H1 (cell line): ENCODE results near the gene GRIA4. TPM values are rescaled to one million over a fixed set of nuclear protein-coding genes. Genes with fewer than 3 reads are reported as not detected.

ENCODE experiments used
- CTCF ChIA-PET: fragments of 300-600 bp; sonication (Branson Sonifier 250); formaldehyde crosslinking; loops from one replicate; lab custom pipeline; 2021; ENCODE audit not compliant: partially characterized antibody; lab: Charles Lee
- POLR2A ChIA-PET: fragments of 300-600 bp; sonication (Branson Sonifier 250); formaldehyde crosslinking; loops from one replicate; lab custom pipeline; 2021; ENCODE audit warnings: inconsistent platforms; ENCODE audit not compliant: partially characterized antibody; lab: Charles Lee
- DNase-seq, 2 experiments: peaks; one replicate each; pipeline versions ENCODE4 v3.0.0 to v3.0.0-alpha.2; 2010 to 2022; ENCODE audit warnings: low spot score in 2 of 2, low read depth in 1 of 2, mixed read lengths in 1 of 2
- FAIRE-seq: peaks from 2 replicates; lab custom pipeline; 2011; peaks lifted over from hg19 to GRCh38; lab: Jason Lieb, UNC
- H2AFZ ChIP-seq: 2 replicates; pipeline ENCODE4 v1.8.1; 2012; ENCODE audit warnings: low read length, inconsistent platforms
- H2AK5ac ChIP-seq: 2 replicates; pipeline ENCODE4 v1.6.1; 2013; ENCODE audit warnings: low read depth, low read length
- H2BK120ac ChIP-seq: replicated peaks from 2 replicates; pipeline ENCODE3; 2013; ENCODE audit warnings: low read depth, low read length, inconsistent platforms
- H2BK12ac ChIP-seq: 2 replicates; pipeline ENCODE4 v1.6.1; 2013; ENCODE audit warnings: low read depth, low read length
- H2BK15ac ChIP-seq: 2 replicates; pipeline ENCODE4 v1.6.1; 2013; ENCODE audit warnings: low read length
- H2BK20ac ChIP-seq: 2 replicates; pipeline ENCODE4 v1.6.1; 2013; ENCODE audit warnings: low read length
- H2BK5ac ChIP-seq: 2 replicates; pipeline ENCODE4 v1.6.1; 2013; ENCODE audit warnings: low read depth, low read length
- H3K14ac ChIP-seq: 2 replicates; pipeline ENCODE4 v1.6.1; 2013; ENCODE audit warnings: inconsistent platforms; ENCODE audit not compliant: insufficient read length
- H3K18ac ChIP-seq: 2 replicates; pipeline ENCODE4 v1.6.1; 2013; ENCODE audit warnings: low read length; ENCODE audit errors: extremely low read depth
- H3K23ac ChIP-seq: 2 replicates; pipeline ENCODE4 v1.6.1; 2013; ENCODE audit warnings: inconsistent platforms; ENCODE audit not compliant: insufficient read length
- H3K23me2 ChIP-seq: 2 replicates; pipeline ENCODE4 v1.6.1; 2013; ENCODE audit warnings: low read depth, low read length
- H3K27ac ChIP-seq: 2 replicates; pipeline ENCODE4 v1.6.1; 2011; ENCODE audit warnings: low read depth, low read length, inconsistent platforms
- H3K27me3 ChIP-seq, 4 experiments: replicated peaks in 1 of 4; 1 replicate in 1 of 4; 2 replicates in 3 of 4; pipeline versions ENCODE4 v1.6.1 to v1.8.1; 2011 to 2013; ENCODE audit warnings: low read length in 3 of 4, mild to moderate bottlenecking in 3 of 4, inconsistent platforms in 2 of 4, mixed read lengths in 2 of 4, moderate library complexity in 1 of 4; ENCODE audit not compliant: control insufficient read depth in 3 of 4, insufficient read depth in 3 of 4; ENCODE audit errors: extremely low read depth in 1 of 4
- H3K36me3 ChIP-seq, 4 experiments: 2 replicates each; pipeline versions ENCODE4 v1.6.1 to v1.8.1; 2011 to 2013; ENCODE audit warnings: mild to moderate bottlenecking in 4 of 4, low read length in 3 of 4, moderate library complexity in 2 of 4, control low read depth in 1 of 4, inconsistent platforms in 1 of 4; ENCODE audit not compliant: insufficient read depth in 4 of 4, control insufficient read depth in 2 of 4
- H3K4ac ChIP-seq: replicated peaks from 2 replicates; pipeline ENCODE3; 2013; ENCODE audit warnings: low read length, low read depth, mixed read lengths, inconsistent platforms; ENCODE audit not compliant: insufficient read length
- H3K4me1 ChIP-seq, 4 experiments: replicated peaks in 1 of 4; 1 replicate in 1 of 4; 2 replicates in 3 of 4; pipeline versions ENCODE4 v1.6.1 to v1.8.1; 2011 to 2013; ENCODE audit warnings: low read length in 3 of 4, inconsistent platforms in 2 of 4, mixed read lengths in 1 of 4; ENCODE audit not compliant: insufficient read depth in 4 of 4, control insufficient read depth in 3 of 4
- H3K4me2 ChIP-seq, 2 experiments: 2 replicates each; pipeline versions ENCODE4 v1.6.1 to v1.8.1; 2011 to 2013; ENCODE audit warnings: low read depth in 2 of 2, low read length in 2 of 2, control low read depth in 1 of 2, inconsistent platforms in 1 of 2, mild to moderate bottlenecking in 1 of 2; ENCODE audit not compliant: insufficient read depth in 1 of 2
- H3K4me3 ChIP-seq, 4 experiments: fragments of 200-600, 300-600 bp in 1 of 4; sonication (generic), shearing (Covaris generic), sonication (Bioruptor Twin) in 1 of 4; 2 replicates each; pipeline versions ENCODE4 v1.5.1 to v1.8.1; 2011 to 2016; ENCODE audit warnings: low read length in 4 of 4, low read depth in 3 of 4, control low read depth in 2 of 4, inconsistent platforms in 2 of 4, mild to moderate bottlenecking in 2 of 4, mixed read lengths in 1 of 4, moderate library complexity in 1 of 4; ENCODE audit not compliant: insufficient read depth in 2 of 4; ENCODE audit errors: extremely low read depth in 1 of 4
- H3K56ac ChIP-seq: replicated peaks from 2 replicates; pipeline ENCODE3; 2013; ENCODE audit warnings: low read depth, mild to moderate bottlenecking, mixed read lengths, low read length, inconsistent platforms; ENCODE audit not compliant: insufficient read length
- H3K79me1 ChIP-seq: 2 replicates; pipeline ENCODE4 v1.6.1; 2013; ENCODE audit warnings: low read depth, low read length, control low read depth
- H3K79me2 ChIP-seq, 2 experiments: 2 replicates each; pipeline versions ENCODE4 v1.6.1 to v1.8.1; 2012 to 2013; ENCODE audit warnings: low read length in 2 of 2, mild to moderate bottlenecking in 2 of 2, inconsistent platforms in 1 of 2; ENCODE audit not compliant: insufficient read depth in 2 of 2, control insufficient read depth in 1 of 2
- H3K9ac ChIP-seq, 4 experiments: replicated peaks in 1 of 4; 1 replicate in 1 of 4; 2 replicates in 3 of 4; pipeline versions ENCODE4 v1.6.1 to v1.8.1; 2011 to 2013; ENCODE audit warnings: low read depth in 3 of 4, low read length in 3 of 4, control low read depth in 2 of 4, mild to moderate bottlenecking in 2 of 4, moderate library complexity in 2 of 4, inconsistent platforms in 1 of 4; ENCODE audit errors: extremely low read depth in 1 of 4
- H3K9me3 ChIP-seq, 2 experiments: 2 replicates each; pipeline versions ENCODE4 v1.6.1 to v1.8.1; 2012 to 2013; ENCODE audit warnings: mild to moderate bottlenecking in 2 of 2, moderate library complexity in 2 of 2, control low read depth in 1 of 2, inconsistent platforms in 1 of 2, low read depth in 1 of 2, low read length in 1 of 2, mixed read lengths in 1 of 2; ENCODE audit not compliant: insufficient read depth in 2 of 2
- H4K20me1 ChIP-seq, 2 experiments: replicated peaks in 1 of 2; 2 replicates each; pipeline versions ENCODE3 to v1.8.1; 2011 to 2013; ENCODE audit warnings: inconsistent platforms in 2 of 2, low read length in 2 of 2, mild to moderate bottlenecking in 1 of 2; ENCODE audit not compliant: insufficient read depth in 2 of 2, control insufficient read depth in 1 of 2
- H4K5ac ChIP-seq: 2 replicates; pipeline ENCODE4 v1.6.1; 2013; ENCODE audit warnings: low read length, low read depth, mixed read lengths, inconsistent platforms; ENCODE audit not compliant: insufficient read length
- H4K8ac ChIP-seq: 2 replicates; pipeline ENCODE4 v1.8.0; 2013; ENCODE audit warnings: mild to moderate bottlenecking, moderate library complexity, low read length, inconsistent platforms; ENCODE audit not compliant: insufficient read depth; ENCODE audit errors: extremely low read depth
- H4K91ac ChIP-seq: replicated peaks from 2 replicates; pipeline ENCODE3; 2013; ENCODE audit warnings: low read length, mixed read lengths, inconsistent platforms; ENCODE audit not compliant: insufficient read length
- ASH2L ChIP-seq: fragments of 200-600, 300-600 bp; sonication (generic); IDR thresholded peaks from one replicate; pipeline ENCODE4 v1.7.1; 2017; ENCODE audit warnings: low read length
- CREB1 ChIP-seq: IDR thresholded peaks from 2 replicates; pipeline ENCODE4 v1.6.1; 2012; ENCODE audit warnings: inconsistent platforms
- CTCF ChIP-seq, 3 experiments: IDR thresholded peaks; 1 replicate in 2 of 3; 2 replicates in 1 of 3; pipeline versions ENCODE4 v1.5.1 to v1.6.1; 2011; ENCODE audit warnings: low read length in 3 of 3, mild to moderate bottlenecking in 3 of 3, inconsistent platforms in 2 of 3, low read depth in 1 of 3, moderate library complexity in 1 of 3; ENCODE audit not compliant: insufficient read depth in 1 of 3; ENCODE audit errors: control extremely low read depth in 1 of 3
- JUN ChIP-seq: IDR thresholded peaks from 2 replicates; pipeline ENCODE4 v1.6.1; 2011; ENCODE audit warnings: low read depth, mild to moderate bottlenecking, improper control_type of control experiment, low read length
- JUND ChIP-seq: IDR thresholded peaks from 2 replicates; pipeline ENCODE4 v1.6.1; 2011; ENCODE audit warnings: mild to moderate bottlenecking, improper control_type of control experiment, low read length
- MAX ChIP-seq: IDR thresholded peaks from 2 replicates; pipeline ENCODE4 v1.6.1; 2012; ENCODE audit warnings: inconsistent platforms
- NRF1 ChIP-seq: IDR thresholded peaks from 2 replicates; pipeline ENCODE4 v1.6.1; 2011; ENCODE audit warnings: mild to moderate bottlenecking, low read depth, low read length, improper control_type of control experiment
- RAD21 ChIP-seq, 2 experiments: IDR thresholded peaks in 1 of 2; conservative IDR thresholded peaks in 1 of 2; 2 replicates each; pipeline ENCODE4 v1.6.1; 2011; ENCODE audit warnings: low read depth in 2 of 2, low read length in 2 of 2, improper control_type of control experiment in 1 of 2, inconsistent platforms in 1 of 2, mild to moderate bottlenecking in 1 of 2, moderate library complexity in 1 of 2
- RXRA ChIP-seq: IDR thresholded peaks from 2 replicates; pipeline ENCODE4 v1.6.1; 2011; ENCODE audit warnings: low read depth, mild to moderate bottlenecking, low read length, moderate library complexity; ENCODE audit not compliant: insufficient read depth
- SP2 ChIP-seq: IDR thresholded peaks from 2 replicates; pipeline ENCODE4 v1.6.1; 2012; ENCODE audit warnings: mild to moderate bottlenecking, low read length, inconsistent platforms
- TAF7 ChIP-seq: optimal IDR thresholded peaks from 2 replicates; pipeline ENCODE3; 2011; ENCODE audit warnings: low read depth, mild to moderate bottlenecking, inconsistent platforms, low read length, moderate library complexity, borderline replicate concordance
- TBP ChIP-seq: IDR thresholded peaks from 2 replicates; pipeline ENCODE4 v1.6.1; 2011; ENCODE audit warnings: low read depth, low read length, improper control_type of control experiment
- WGBS, 2 experiments: shearing (Covaris generic) in 1 of 2; methylation state at CpG; one replicate each; pipeline versions ENCODE4 v1.1.6 to v1.1.7; 2013 to 2015; ENCODE audit warnings: low lambda C conversion rate in 2 of 2, mixed read lengths in 2 of 2, inconsistent platforms in 1 of 2, low coverage in 1 of 2, missing lambda C conversion rate in 1 of 2; ENCODE audit not compliant: insufficient replicate concordance in 2 of 2, insufficient coverage in 1 of 2, insufficient read length in 1 of 2; ENCODE audit errors: extremely low coverage in 1 of 2, missing lambda C conversion rate in 1 of 2; 5-methylcytosine and 5-hydroxymethylcytosine counted together
- polyA plus RNA-seq, 7 experiments: library from polyadenylated mRNA; depleted of rRNA in 3 of 7; stranded (reverse) in 5 of 7; unstranded in 2 of 7; fragments of >200 nt in 5 of 7; fragments of 200-250 nt in 2 of 7; gene quantifications; 1 replicate in 5 of 7; 2 replicates in 1 of 7; 4 replicates in 1 of 7; pipeline versions ENCODE4 v1.2.1 to v1.2.3, GENCODE V29; 2011 to 2013; ENCODE audit warnings: missing spikeins in 2 of 7, mixed read lengths in 2 of 7
- total RNA-seq: library from RNA; stranded (reverse); fragmentation: NEBNext Ultra II Directional; extraction: Animal tissue kit (Norgen Biotek cat#: 25700); gene quantifications from 2 replicates; pipeline ENCODE4 v1.2.1, GENCODE V29; 2021

The GRIA4 gene
- total and polyA plus RNA-seq, 2 of the 8 experiments (the other 6 are each of a cell fraction or from before 2014, with no cell fraction given), result 12.5 to 21.8 TPM

- H3K9ac ChIP-seq, result no peak overlapping the region
- no peak overlapping the region for H3K4ac ChIP-seq
- H3K9me3 ChIP-seq, result no peaks in the 10 kb centered on the region
- no peaks in the 10 kb centered on the region for H3K79me2 ChIP-seq
- H3K79me1 ChIP-seq, result no peaks in the 10 kb centered on the region
- no peak overlapping the region for H4K8ac ChIP-seq
- 93% methylated on average over 4 of the region's 4 CpGs; no CpG with 5 or more reads in 1 of the 2 experiments for WGBS, 2 experiments
- no peak overlapping the region for H2AFZ ChIP-seq
- H3K4me1 ChIP-seq, result no peaks in the 10 kb centered on the region
- ChIA-PET POLR2A (no interaction called here), CTCF (interaction anchor here (0.8 to 1.2 kb wide), 2 partner anchors 42 to 59 kb away, joined by 3 read pairs; no protein-coding TSS in a partner anchor)
- H3K4me3 ChIP-seq, result no peak overlapping the region
- no peaks in the 10 kb centered on the region for H3K36me3 ChIP-seq
- H2AK5ac ChIP-seq, result no peak overlapping the region
- no peak overlapping the region for H2BK15ac ChIP-seq
- H4K5ac ChIP-seq, result no peak overlapping the region
- no peak overlapping the region for H3K23ac ChIP-seq
- no peak overlapping the region for H2BK5ac ChIP-seq
- H3K4me2 ChIP-seq, result no peak overlapping the region
- no peaks in the 10 kb centered on the region for H4K20me1 ChIP-seq
- H2BK20ac ChIP-seq, result no peak overlapping the region
- no peak overlapping the region for H3K56ac ChIP-seq
- no peaks in the 10 kb centered on the region for H3K23me2 ChIP-seq
- H3K14ac ChIP-seq, result no peak overlapping the region
- DNase-seq (no peak), FAIRE-seq (no peak)
- no peak overlapping the region for H3K27ac ChIP-seq
- H3K27me3 ChIP-seq, result no peaks in the 10 kb centered on the region
- H2BK120ac ChIP-seq, result no peak overlapping the region
- no peak overlapping the region for H3K18ac ChIP-seq
- no peak overlapping the region for H4K91ac ChIP-seq
- no peak overlapping the region for H2BK12ac ChIP-seq
- no peak for TF ChIP-seq RXRA
- TF ChIP-seq ASH2L, result no peak
- TF ChIP-seq RAD21 (IDR thresholded peaks at IDR 0.05 in 1 of 2, conservative IDR thresholded peaks at IDR 0.05 in 1 of 2; ENCODE audit: low read depth in 2 of 2, low read length in 2 of 2), result no peak
- no peak for TF ChIP-seq TAF7
- no peak for TF ChIP-seq CREB1
- no peak for TF ChIP-seq TBP
- no peak for TF ChIP-seq SP2
- TF ChIP-seq CTCF (IDR thresholded peaks at IDR 0.05; ENCODE audit: control extremely low read depth in 1 of 3, insufficient read depth in 1 of 3, low read depth in 1 of 3, low read length in 3 of 3), result no peak
- TF ChIP-seq JUND, result no peak
- no peak for TF ChIP-seq JUN
- no peak for TF ChIP-seq NRF1
- no peak for TF ChIP-seq MAX
Measured at GRCh38 chr11:105665281-105665680, 55.4 kb downstream of the GRIA4 start.
